ENCODE measurements around the gene ZBTB7C.

Gene ZBTB7C

DNA sequence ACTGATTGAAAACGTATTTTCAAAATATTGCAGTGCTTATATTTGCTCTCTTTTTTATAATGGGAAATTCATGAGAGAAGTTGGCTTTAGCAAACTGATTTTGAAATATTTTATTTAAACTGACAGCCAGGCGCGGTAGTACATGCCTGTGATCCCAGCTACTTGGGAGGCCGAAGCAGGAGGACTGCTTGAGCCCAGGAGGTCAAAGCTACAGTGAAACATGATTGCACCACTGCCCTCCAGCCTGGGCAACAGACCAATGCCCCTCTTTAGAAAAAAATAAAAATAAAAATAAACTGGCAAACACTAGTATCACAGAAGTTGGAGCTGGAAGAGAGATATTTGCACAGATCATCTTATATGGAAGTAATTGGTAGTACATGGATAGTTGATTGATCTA, 20.7 kb downstream of the ZBTB7C start:
- Mint-ChIP-seq H3K9me3 (no peaks in the 10 kb centered on the region), H3K27me3 (peaks cover 81% of the 10 kb centered on the region)

DNA sequence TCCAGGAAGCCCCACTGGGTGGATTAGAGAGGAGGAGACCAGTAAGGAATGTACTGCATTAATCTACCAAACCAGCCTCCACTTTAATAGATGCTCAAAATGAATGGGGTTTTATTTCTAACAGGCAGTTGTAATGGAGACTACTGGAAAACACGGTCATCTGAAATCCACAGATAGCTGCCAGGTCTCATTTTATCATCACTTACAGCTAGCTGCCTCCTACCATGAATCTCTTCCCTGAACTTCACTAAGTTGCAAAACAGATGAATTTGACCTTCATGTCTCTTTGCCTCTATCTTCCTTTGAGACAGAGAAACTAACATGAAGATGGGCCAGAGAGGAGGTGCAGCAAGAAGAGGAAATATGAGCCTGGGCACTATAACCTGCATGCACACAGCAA, 21.9 kb downstream of the ZBTB7C start:
- no peak overlapping the region for H3K4me3 Mint-ChIP-seq
- no peaks in the 10 kb centered on the region for H3K4me1 Mint-ChIP-seq (ENCODE audit: low read depth)
- H3K27me3 Mint-ChIP-seq, result peaks cover 77% of the 10 kb centered on the region
- H3K27ac Mint-ChIP-seq, result no peak overlapping the region
- H3K9me3 Mint-ChIP-seq, result no peaks in the 10 kb centered on the region
- no peaks in the 10 kb centered on the region for H3K36me3 Mint-ChIP-seq (ENCODE audit: low read depth)
- DNase-seq, result no peak

More for the DNA sequence above, 20.7 kb downstream of the ZBTB7C start:
- no peak overlapping the region for H3K27ac Mint-ChIP-seq
- no peaks in the 10 kb centered on the region for H3K4me1 Mint-ChIP-seq (ENCODE audit: low read depth)
- H3K4me3 Mint-ChIP-seq, result no peak overlapping the region
- no peak for DNase-seq
- H3K36me3 Mint-ChIP-seq (ENCODE audit: low read depth), result no peaks in the 10 kb centered on the region

DNA sequence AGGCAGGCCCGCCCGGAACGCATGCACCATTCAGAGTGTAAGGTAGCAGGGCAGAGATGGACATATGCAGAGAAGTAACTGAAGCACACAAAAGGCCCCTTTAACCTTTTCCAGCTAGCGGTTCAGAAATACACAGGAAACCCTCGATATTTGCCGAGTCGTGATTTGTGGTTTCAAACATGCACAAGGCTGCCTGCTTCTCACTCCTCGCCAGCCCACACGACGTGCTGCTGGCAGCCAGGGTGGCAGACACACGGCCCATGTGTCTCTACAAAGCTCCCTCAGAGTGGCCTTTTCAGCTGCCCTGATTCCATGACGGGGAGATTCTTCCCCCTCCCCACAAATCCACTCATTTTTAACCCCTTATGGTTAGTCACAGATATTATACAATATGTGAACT, 23.6 kb downstream of the ZBTB7C start:
- DNase-seq, result no peak
- Mint-ChIP-seq H3K36me3 (ENCODE audit: low read depth) (no peaks in the 10 kb centered on the region), H3K27ac (no peak overlapping the region), H3K9me3 (no peaks in the 10 kb centered on the region), H3K27me3 (peaks cover 68% of the 10 kb centered on the region), H3K4me1 (ENCODE audit: low read depth) (no peaks in the 10 kb centered on the region), H3K4me3 (no peak overlapping the region)

DNA sequence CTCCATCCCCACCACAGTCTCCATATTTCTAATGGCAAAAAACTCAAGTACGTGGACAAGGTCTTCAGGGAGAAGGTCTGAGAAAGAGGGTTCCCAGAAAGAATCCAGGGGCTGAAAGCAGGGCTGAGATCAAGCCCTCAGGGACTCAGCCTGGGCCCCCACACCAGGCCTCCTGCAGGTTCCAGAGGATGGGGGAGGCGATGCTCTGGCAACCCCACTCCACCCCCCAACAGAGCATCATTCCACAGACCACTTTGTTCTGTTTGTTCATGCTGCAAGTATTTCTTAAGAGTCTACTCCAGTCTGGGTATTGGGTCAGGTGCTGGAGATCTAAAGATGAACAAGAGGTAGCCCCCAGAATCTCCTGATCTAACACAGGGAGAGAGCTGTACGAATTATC, 32.2 kb downstream of the ZBTB7C start:
- DNase-seq, result no peak
- Mint-ChIP-seq H3K4me1 (ENCODE audit: low read depth) (no peaks in the 10 kb centered on the region), H3K27me3 (peaks cover 32% of the 10 kb centered on the region), H3K9me3 (no peaks in the 10 kb centered on the region), H3K27ac (no peak overlapping the region), H3K4me3 (no peak overlapping the region), H3K36me3 (ENCODE audit: low read depth) (no peaks in the 10 kb centered on the region)

DNA sequence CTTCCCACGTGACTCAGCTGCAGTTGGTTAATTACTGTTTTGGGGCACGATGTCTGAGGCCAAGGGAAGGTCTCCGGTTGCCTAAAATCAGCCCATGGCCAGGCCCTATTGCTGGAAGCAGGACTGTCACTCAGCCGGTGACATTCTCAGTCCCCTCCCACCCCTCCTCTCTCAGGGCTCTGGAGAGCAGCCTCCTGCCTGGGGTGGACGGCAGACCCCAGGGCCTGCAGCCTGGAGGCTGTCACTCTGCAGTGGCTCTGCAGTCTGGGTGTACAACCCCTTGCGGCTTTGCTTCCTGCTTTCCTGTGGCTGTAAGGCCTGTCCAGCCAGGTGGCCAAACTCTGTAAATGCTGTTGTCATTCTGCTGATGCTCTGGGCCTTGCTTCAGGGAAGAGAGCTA, 32.8 kb downstream of the ZBTB7C start:
- no peaks in the 10 kb centered on the region for H3K4me1 Mint-ChIP-seq (ENCODE audit: low read depth)

DNA sequence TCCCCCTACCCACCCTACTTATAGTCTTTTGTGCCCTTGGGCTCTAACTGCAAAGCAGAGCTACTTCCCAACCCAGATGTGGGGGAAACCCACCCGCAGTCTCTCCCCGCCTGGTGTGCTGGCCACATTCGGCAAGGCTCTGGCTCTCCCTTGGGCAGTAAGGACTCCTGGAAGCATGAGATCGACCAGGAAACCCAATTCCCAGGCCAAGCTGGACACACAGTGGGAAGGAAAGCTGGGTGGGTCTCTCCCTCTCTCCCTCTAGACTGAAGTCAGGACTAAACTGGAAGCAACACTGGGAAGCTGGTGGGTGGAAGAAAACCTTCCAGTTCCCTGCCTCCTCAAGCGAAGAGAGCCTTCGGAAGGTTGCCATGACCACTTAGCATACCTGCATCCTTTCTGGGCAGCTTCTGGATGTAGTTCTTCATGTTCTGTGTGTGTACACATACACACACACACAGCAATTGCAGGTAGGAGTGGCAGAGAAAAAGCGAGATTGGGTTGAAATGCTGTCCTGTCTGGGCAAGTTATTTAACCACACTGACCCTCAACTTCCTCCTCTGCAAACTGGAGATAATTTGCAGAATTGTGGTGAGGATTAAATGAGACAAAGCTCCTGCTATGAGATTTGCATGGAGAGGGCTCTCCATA, 33.9 kb downstream of the ZBTB7C start:
- DNase-seq, result no peak
- Mint-ChIP-seq H3K27ac (no peak overlapping the region), H3K27me3 (peaks cover 26% of the 10 kb centered on the region), H3K36me3 (ENCODE audit: low read depth) (no peaks in the 10 kb centered on the region), H3K9me3 (no peaks in the 10 kb centered on the region), H3K4me1 (ENCODE audit: low read depth) (no peaks in the 10 kb centered on the region), H3K4me3 (no peak overlapping the region)

More for the DNA sequence above, 32.8 kb downstream of the ZBTB7C start:
- Mint-ChIP-seq H3K9me3 (no peaks in the 10 kb centered on the region), H3K36me3 (ENCODE audit: low read depth) (no peaks in the 10 kb centered on the region), H3K27ac (no peak overlapping the region), H3K27me3 (peaks cover 27% of the 10 kb centered on the region), H3K4me3 (no peak overlapping the region)
- no peak for DNase-seq

DNA sequence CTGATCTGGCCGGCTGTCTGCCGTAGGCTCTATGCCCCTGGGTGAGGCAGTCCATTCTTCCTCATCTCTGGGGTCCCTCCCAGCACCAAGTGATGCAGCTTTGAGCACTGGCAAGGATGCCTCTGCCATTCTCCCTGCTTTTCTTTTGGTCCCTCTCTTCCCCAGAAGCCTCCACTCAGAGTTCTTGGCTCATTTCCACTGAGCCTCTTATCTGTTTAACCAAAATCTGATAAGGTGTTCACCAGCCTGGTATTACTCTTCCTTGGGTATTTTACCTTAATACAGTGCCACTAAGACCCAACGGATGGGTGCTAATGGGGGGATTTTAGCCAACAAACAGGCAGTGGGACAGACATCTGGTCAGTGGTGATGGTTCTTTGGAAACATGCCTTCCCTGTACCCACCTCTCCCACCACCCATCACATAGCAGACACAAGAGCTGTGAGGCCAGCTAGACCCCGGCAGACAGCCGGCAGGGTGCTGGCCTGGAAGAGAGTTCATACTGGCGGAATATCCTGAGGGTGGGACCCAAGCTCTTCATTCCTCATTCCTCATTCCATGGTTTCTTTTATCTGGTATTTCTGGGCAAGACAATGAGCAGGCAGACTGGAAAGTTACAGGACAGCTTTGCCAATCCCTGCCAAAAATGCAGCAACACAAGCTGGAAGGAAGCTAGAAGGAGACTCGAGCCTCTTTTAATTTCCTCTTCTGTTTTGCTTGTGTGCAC, 34.6 kb downstream of the ZBTB7C start:
- peaks cover 24% of the 10 kb centered on the region for H3K27me3 Mint-ChIP-seq
- no peak for DNase-seq
- no peaks in the 10 kb centered on the region for H3K36me3 Mint-ChIP-seq (ENCODE audit: low read depth)
- no peak overlapping the region for H3K27ac Mint-ChIP-seq
- no peaks in the 10 kb centered on the region for H3K4me1 Mint-ChIP-seq (ENCODE audit: low read depth)
- H3K4me3 Mint-ChIP-seq, result no peak overlapping the region
- H3K9me3 Mint-ChIP-seq, result no peaks in the 10 kb centered on the region

DNA sequence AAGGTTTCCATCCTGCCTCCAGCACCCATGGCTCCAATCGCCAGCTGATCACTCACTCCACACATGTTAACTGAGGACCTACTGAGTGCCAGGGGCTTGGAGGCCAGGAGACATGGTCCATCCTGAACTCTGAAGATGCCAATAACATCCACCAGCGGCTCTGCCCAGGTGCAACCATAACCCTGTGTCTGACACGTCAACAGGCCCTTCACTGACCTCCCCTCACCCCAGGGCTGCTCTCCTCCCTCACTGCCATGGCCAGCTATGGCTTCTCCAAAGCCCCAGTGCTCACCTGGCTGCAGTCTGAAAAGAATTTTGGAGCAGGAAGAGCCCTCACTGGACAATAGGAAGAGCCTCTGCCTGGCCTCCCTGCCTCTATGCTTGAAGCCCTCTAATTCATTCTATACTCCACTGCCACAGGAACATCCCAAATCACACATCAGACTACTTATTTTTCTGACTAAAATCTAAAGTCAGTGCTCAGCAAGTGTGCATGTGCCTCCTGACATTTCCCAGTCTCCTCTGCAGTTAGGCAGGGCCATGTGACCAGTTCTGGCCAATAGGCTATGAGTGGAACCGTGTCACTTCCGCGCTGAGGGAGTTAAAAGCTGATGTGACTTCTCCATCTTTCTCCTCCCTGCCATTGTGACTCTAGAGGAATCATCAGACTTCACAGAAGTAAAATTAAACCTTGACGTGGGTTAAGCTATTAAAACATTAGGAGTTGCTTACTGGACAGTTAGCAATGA, 37.2 kb downstream of the ZBTB7C start:
- Mint-ChIP-seq H3K9me3 (no peaks in the 10 kb centered on the region), H3K36me3 (ENCODE audit: low read depth) (no peaks in the 10 kb centered on the region), H3K4me1 (ENCODE audit: low read depth) (no peaks in the 10 kb centered on the region), H3K27me3 (peaks cover 19% of the 10 kb centered on the region), H3K4me3 (no peak overlapping the region), H3K27ac (no peak overlapping the region)
- no peak for DNase-seq

DNA sequence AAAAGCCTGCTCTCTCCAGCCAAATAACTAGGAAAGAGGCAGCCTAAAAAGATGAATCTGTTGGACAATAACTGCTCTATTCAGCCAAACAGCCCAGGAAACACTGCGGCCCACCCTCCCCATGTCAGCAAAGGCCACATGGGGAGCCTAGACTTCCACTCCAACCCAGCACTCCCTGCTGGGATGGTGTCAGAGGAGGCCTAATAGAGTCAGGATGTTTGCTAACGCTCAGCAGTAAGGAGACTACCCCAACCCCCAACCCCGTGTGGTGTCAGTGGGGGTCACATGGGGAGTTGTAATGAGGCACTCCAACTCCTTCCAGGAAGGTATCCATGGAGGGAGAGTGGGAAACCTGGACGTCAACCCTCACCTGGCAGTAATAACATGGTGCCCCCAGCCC, 41.6 kb downstream of the ZBTB7C start:
- DNase-seq, result no peak
- Mint-ChIP-seq H3K4me3 (no peak overlapping the region), H3K9me3 (peaks cover 3% of the 10 kb centered on the region), H3K27ac (no peak overlapping the region), H3K27me3 (peaks cover 27% of the 10 kb centered on the region), H3K36me3 (ENCODE audit: low read depth) (no peaks in the 10 kb centered on the region), H3K4me1 (ENCODE audit: low read depth) (no peaks in the 10 kb centered on the region)

DNA sequence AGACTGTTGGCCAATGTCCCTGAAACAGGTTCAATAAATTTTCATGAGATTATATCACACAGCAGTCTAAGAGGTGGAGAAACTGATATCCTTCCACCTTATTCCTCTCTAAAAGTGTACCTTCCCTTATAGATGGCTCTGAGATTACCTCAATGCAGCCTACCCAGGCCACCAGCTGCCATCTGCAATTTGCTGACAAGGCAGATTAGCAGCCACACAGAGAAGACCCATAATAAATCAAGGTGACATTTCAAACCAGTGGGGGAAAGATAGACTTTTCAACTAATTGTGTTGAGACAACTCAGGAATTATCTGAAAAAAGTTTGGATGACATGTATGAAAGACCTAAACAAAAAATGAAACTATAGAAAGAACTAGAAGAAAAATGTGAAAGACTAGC, 43.2 kb downstream of the ZBTB7C start:
- Mint-ChIP-seq H3K36me3 (ENCODE audit: low read depth) (no peaks in the 10 kb centered on the region), H3K4me1 (ENCODE audit: low read depth) (no peaks in the 10 kb centered on the region), H3K27ac (no peak overlapping the region), H3K4me3 (no peak overlapping the region), H3K9me3 (peaks cover 3% of the 10 kb centered on the region), H3K27me3 (peaks cover 28% of the 10 kb centered on the region)
- no peak for DNase-seq

DNA sequence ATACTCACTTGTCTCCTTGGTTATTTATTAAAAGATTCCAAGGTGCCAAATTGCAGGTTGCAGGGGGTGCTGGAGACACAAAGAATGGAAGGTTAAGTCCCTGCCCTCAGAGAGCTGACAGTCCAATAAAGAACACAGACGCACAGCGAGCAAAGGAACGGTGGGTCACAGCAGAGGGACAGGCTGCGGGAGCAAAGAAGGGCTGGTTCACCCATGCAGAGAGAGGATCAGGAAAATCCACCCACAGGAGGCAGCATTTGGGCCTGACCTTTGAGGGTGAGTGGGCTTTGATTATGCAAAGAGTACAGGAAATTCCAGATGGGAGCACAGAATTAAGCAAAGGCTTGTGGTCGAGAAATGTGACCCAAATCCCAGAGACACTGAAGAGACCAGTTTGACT, 45.0 kb downstream of the ZBTB7C start:
- Mint-ChIP-seq H3K4me1 (ENCODE audit: low read depth) (no peaks in the 10 kb centered on the region), H3K9me3 (peaks cover 3% of the 10 kb centered on the region), H3K27ac (no peak overlapping the region), H3K36me3 (ENCODE audit: low read depth) (no peaks in the 10 kb centered on the region), H3K4me3 (no peak overlapping the region), H3K27me3 (peaks cover 33% of the 10 kb centered on the region)
- no peak for DNase-seq

DNA sequence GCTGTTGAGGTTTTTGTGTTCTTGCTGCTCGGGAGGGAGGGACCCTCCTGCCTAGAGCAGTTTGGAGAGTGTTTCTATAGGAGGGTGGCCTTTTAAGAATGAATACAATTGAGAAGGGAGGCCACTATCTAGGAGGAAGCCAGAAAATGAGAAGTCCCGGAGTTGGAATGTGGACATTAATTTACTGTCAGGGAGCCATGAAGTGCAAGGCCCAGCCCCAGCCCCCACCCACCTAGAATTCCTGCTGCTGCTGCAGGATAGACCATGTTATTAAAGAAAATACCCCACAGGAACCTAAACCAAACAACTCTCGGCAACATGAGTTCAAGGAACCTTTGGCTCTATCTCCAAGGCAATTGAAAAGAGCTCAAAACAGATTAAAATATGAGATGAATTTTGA, 46.0 kb downstream of the ZBTB7C start:
- peaks cover 33% of the 10 kb centered on the region for H3K27me3 Mint-ChIP-seq
- no peak for DNase-seq
- no peaks in the 10 kb centered on the region for H3K4me1 Mint-ChIP-seq (ENCODE audit: low read depth)

DNA sequence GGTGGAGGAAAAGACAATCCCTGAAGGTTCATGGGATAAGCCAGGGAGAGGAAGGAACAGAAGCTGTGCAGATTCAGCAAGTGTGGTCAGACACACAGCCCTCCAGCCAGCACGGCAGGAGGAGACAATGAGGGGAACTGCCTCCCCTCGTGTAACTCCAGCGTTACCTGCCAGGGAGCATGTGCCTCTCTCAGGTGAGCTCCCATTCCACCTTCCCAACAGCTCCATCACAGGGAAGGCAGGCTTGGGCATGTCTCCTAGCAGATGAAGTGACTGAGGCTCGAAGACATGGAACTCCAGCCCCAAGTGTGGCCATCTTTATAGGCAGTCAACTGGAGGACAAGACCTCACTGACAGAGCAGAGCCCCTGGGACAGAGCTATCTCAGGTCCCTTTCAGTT, 47.4 kb downstream of the ZBTB7C start:
- H3K4me1 Mint-ChIP-seq (ENCODE audit: low read depth), result no peaks in the 10 kb centered on the region
- no peak for DNase-seq
- no peak overlapping the region for H3K27ac Mint-ChIP-seq
- no peak overlapping the region for H3K4me3 Mint-ChIP-seq
- H3K36me3 Mint-ChIP-seq (ENCODE audit: low read depth), result no peaks in the 10 kb centered on the region
- peaks cover 3% of the 10 kb centered on the region for H3K9me3 Mint-ChIP-seq
- peaks cover 33% of the 10 kb centered on the region for H3K27me3 Mint-ChIP-seq

More for the DNA sequence above, 46.0 kb downstream of the ZBTB7C start:
- no peak overlapping the region for H3K27ac Mint-ChIP-seq
- H3K36me3 Mint-ChIP-seq (ENCODE audit: low read depth), result no peaks in the 10 kb centered on the region
- H3K9me3 Mint-ChIP-seq, result peaks cover 3% of the 10 kb centered on the region
- no peak overlapping the region for H3K4me3 Mint-ChIP-seq

DNA sequence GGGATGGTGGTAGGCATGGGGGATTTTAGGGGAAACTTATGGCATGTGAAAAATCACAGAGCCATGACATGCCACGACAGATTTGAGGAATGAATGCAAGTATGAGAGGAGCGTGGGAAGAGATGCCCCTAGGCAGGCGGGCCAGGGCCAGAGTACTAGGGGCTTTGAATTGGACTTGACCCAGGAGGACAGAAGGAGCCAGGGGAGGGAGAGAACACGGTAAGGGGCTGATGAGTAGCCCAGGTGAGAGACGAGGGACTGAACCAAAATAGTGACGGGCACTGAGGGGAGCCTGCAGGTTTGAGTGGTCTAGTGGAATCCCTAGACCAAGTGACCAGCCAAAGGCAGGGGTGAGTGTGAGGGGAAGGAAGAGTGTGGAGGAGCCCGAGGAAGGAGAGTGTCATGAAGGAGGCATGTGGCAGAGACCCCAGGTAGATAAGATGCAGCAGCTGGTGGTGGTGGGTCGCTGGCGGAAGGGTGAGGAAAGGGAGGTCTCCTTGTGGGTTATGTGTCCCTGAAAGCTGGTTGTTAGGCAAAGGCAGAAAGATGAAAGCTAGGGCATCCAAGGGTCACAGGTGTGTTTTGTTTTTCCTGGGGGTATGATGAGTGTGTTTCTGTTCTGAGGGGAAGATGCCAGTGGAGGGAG, 48.7 kb downstream of the ZBTB7C start:
- no peak overlapping the region for H3K4me3 Mint-ChIP-seq
- H3K27me3 Mint-ChIP-seq, result peaks cover 26% of the 10 kb centered on the region
- no peaks in the 10 kb centered on the region for H3K4me1 Mint-ChIP-seq (ENCODE audit: low read depth)
- no peak overlapping the region for H3K27ac Mint-ChIP-seq
- DNase-seq, result no peak
- peaks cover 3% of the 10 kb centered on the region for H3K9me3 Mint-ChIP-seq
- no peaks in the 10 kb centered on the region for H3K36me3 Mint-ChIP-seq (ENCODE audit: low read depth)

Data from activated T-cell treated with anti-CD3 and anti-CD28 coated beads, Interleukin-2, amount 50 U/mL, for 24 hours (primary cell).